Naive B cell (primary cell): Measurements from ENCODE around the gene PTGER1. TPM values are rescaled to one million over a fixed set of nuclear protein-coding genes. Genes with fewer than 3 reads are reported as not detected.
"Not testable (repeated sequence)": the region's sequence is repeated elsewhere in the genome, so short reads cannot be mapped to it uniquely, and the experiment has no call there.

Experiments used
- ATAC-seq, 2 donors: fragments of 150-1000 bp; cut with Tn5 transposase; 2 replicates each; pipeline ENCODE4 v1.10.0; 2021; ENCODE audit warnings: low read depth in 2 of 2, mild to moderate bottlenecking in 2 of 2, moderate library complexity in 2 of 2
- DNase-seq: peaks from one replicate; pipeline ENCODE4 v3.0.0; 2022
- H3K27ac Mint-ChIP-seq, 6 donors: one replicate each; pipeline ENCODE4 v1.8.0; 2020 to 2022; ENCODE audit warnings: mild to moderate bottlenecking in 6 of 6, mixed read lengths in 6 of 6, moderate library complexity in 5 of 6, inconsistent platforms in 2 of 6
- H3K27me3 Mint-ChIP-seq, 3 donors: one replicate each; pipeline ENCODE4 v1.8.0; 2021 to 2022; ENCODE audit warnings: mixed read lengths in 3 of 3, mild to moderate bottlenecking in 1 of 3
- H3K36me3 Mint-ChIP-seq, 2 donors: one replicate each; pipeline ENCODE4 v1.8.0; 2020 to 2022; ENCODE audit warnings: mixed read lengths in 2 of 2, inconsistent platforms in 1 of 2, mild to moderate bottlenecking in 1 of 2
- H3K4me1 Mint-ChIP-seq, 3 donors: one replicate each; pipeline ENCODE4 v1.8.0; 2020 to 2022; ENCODE audit warnings: mixed read lengths in 3 of 3, inconsistent platforms in 1 of 3, mild to moderate bottlenecking in 1 of 3, moderate library complexity in 1 of 3
- H3K4me3 Mint-ChIP-seq, 8 donors: one replicate each; pipeline ENCODE4 v1.8.0; 2020 to 2022; ENCODE audit warnings: mild to moderate bottlenecking in 8 of 8, mixed read lengths in 8 of 8, moderate library complexity in 8 of 8, inconsistent platforms in 2 of 8
- H3K9me3 Mint-ChIP-seq, 7 donors: one replicate each; pipeline ENCODE4 v1.8.0; 2020 to 2022; ENCODE audit warnings: mixed read lengths in 7 of 7, mild to moderate bottlenecking in 5 of 7, inconsistent platforms in 2 of 7, moderate library complexity in 1 of 7
- polyA plus RNA-seq, 6 donors: library from polyadenylated mRNA; unstranded; fragments of 300-500 nt; fragmentation: Illumina TruSeq; gene quantifications; one replicate each; pipeline ENCODE4 v1.2.3, GENCODE V29; 2021; ENCODE audit warnings: low read depth in 6 of 6

Gene PTGER1
- polyA plus RNA-seq, 6 donors from 2014 or later, result not detected

GRCh38 chr19:14462401-14462800 lies 12.8 kb downstream of the PTGER1 start:
- H3K9me3 Mint-ChIP-seq, H3K27ac Mint-ChIP-seq: not testable (repeated sequence)

GRCh38 chr19:14460935-14461334 lies 14.2 kb downstream of the PTGER1 start:
- peak overlapping the region in 1 of 6 donors; percentile 5 for H3K27ac Mint-ChIP-seq
- H3K9me3 Mint-ChIP-seq, result no peaks in the 10 kb centered on the region
- H3K27me3 Mint-ChIP-seq, result no peaks in the 10 kb centered on the region
- H3K4me3 Mint-ChIP-seq, result no peak overlapping the region
- ATAC-seq (no peak), DNase-seq (no peak)
- H3K36me3 Mint-ChIP-seq, result peaks cover 0 to 14% of the 10 kb centered on the region in 2 donors
- peaks cover 0 to 5% (median 0%) of the 10 kb centered on the region in 3 donors for H3K4me1 Mint-ChIP-seq

More at GRCh38 chr19:14462401-14462800, 12.8 kb downstream of the PTGER1 start:
- H3K36me3 Mint-ChIP-seq, result peaks cover 0 to 11% of the 10 kb centered on the region in 2 donors
- not testable (repeated sequence) for H3K27me3 Mint-ChIP-seq, H3K4me3 Mint-ChIP-seq, ATAC-seq, H3K4me1 Mint-ChIP-seq, DNase-seq

GRCh38 chr19:14459703-14460102 lies 15.5 kb downstream of the PTGER1 start:
- H3K36me3 Mint-ChIP-seq, result peaks cover 0 to 19% of the 10 kb centered on the region in 2 donors
- no peak for DNase-seq
- peaks cover 0 to 5% (median 0%) of the 10 kb centered on the region in 3 donors for H3K4me1 Mint-ChIP-seq
- H3K9me3 Mint-ChIP-seq, result no peaks in the 10 kb centered on the region
- no peak overlapping the region for H3K4me3 Mint-ChIP-seq
- peak overlapping the region in 2 of 6 donors; percentile 13 to 69 for H3K27ac Mint-ChIP-seq
- H3K27me3 Mint-ChIP-seq, result no peaks in the 10 kb centered on the region
- peak; percentile 27 to 35 for ATAC-seq

- not testable (repeated sequence) for H3K27me3 Mint-ChIP-seq, H3K4me3 Mint-ChIP-seq, DNase-seq, H3K9me3 Mint-ChIP-seq, H3K27ac Mint-ChIP-seq, ATAC-seq
- Mint-ChIP-seq H3K36me3 (peaks cover 16 to 31% of the 10 kb centered on the region in 2 donors), H3K4me1 (peaks cover 7 to 17% (median 12%) of the 10 kb centered on the region in 3 donors)
Measured at GRCh38 chr19:14452303-14452702, 22.9 kb downstream of the PTGER1 start.

GRCh38 chr19:14450876-14451275 lies 24.3 kb downstream of the PTGER1 start:
- Mint-ChIP-seq H3K4me3 (no peak overlapping the region), H3K9me3 (peaks cover 0 to 1% (median 0%) of the 10 kb centered on the region in 7 donors), H3K27me3 (no peaks in the 10 kb centered on the region), H3K27ac (peak overlapping the region in 1 of 6 donors; percentile 47), H3K36me3 (peaks cover 21 to 35% of the 10 kb centered on the region in 2 donors), H3K4me1 (peaks cover 8 to 17% (median 12%) of the 10 kb centered on the region in 3 donors)
- ATAC-seq (no peak), DNase-seq (no peak)

GRCh38 chr19:14450168-14450874 lies 24.8 kb downstream of the PTGER1 start:
- Mint-ChIP-seq H3K27me3 (no peaks in the 10 kb centered on the region), H3K36me3 (peaks cover 21 to 31% of the 10 kb centered on the region in 2 donors), H3K9me3 (peaks cover 0 to 1% (median 0%) of the 10 kb centered on the region in 7 donors), H3K4me1 (peaks cover 8 to 17% (median 12%) of the 10 kb centered on the region in 3 donors), H3K27ac (no peak overlapping the region), H3K4me3 (no peak overlapping the region)
- peak; percentile 65 to 83 for ATAC-seq
- DNase-seq, result no peak

- peak overlapping the region in 1 of 6 donors; percentile 35 for H3K27ac Mint-ChIP-seq
- H3K27me3 Mint-ChIP-seq, result no peaks in the 10 kb centered on the region
- H3K4me1 Mint-ChIP-seq, result peaks cover 11 to 21% (median 18%) of the 10 kb centered on the region in 3 donors
- ATAC-seq (no peak), DNase-seq (no peak)
- H3K4me3 Mint-ChIP-seq, result no peak overlapping the region
- H3K36me3 Mint-ChIP-seq, result peaks cover 25 to 37% of the 10 kb centered on the region in 2 donors
- peaks cover 0 to 1% (median 0%) of the 10 kb centered on the region in 7 donors for H3K9me3 Mint-ChIP-seq
Measured at GRCh38 chr19:14449321-14449720, 25.8 kb downstream of the PTGER1 start.

- Mint-ChIP-seq H3K4me1 (peaks cover 11 to 27% (median 23%) of the 10 kb centered on the region in 3 donors), H3K9me3 (peaks cover 0 to 1% (median 0%) of the 10 kb centered on the region in 7 donors), H3K27ac (no peak overlapping the region), H3K4me3 (peak overlapping the region in 1 of 8 donors; percentile 40), H3K36me3 (peaks cover 26 to 42% of the 10 kb centered on the region in 2 donors), H3K27me3 (no peaks in the 10 kb centered on the region)
- DNase-seq (no peak), ATAC-seq (no peak)
Measured at GRCh38 chr19:14446336-14447036, 28.7 kb downstream of the PTGER1 start.

GRCh38 chr19:14443632-14444216 lies 31.4 kb downstream of the PTGER1 start:
- H3K9me3 Mint-ChIP-seq, result peaks cover 0 to 1% (median 0%) of the 10 kb centered on the region in 7 donors
- ATAC-seq, result no peak
- H3K4me3 Mint-ChIP-seq, result no peak overlapping the region
- no peaks in the 10 kb centered on the region for H3K27me3 Mint-ChIP-seq
- H3K36me3 Mint-ChIP-seq, result peaks cover 15 to 22% of the 10 kb centered on the region in 2 donors
- H3K4me1 Mint-ChIP-seq, result peaks cover 25 to 39% (median 26%) of the 10 kb centered on the region in 3 donors
- H3K27ac Mint-ChIP-seq, result no peak overlapping the region
- DNase-seq, result no peak

GRCh38 chr19:14442891-14443631 lies 32.1 kb downstream of the PTGER1 start:
- Mint-ChIP-seq H3K36me3 (peaks cover 11 to 21% of the 10 kb centered on the region in 2 donors), H3K4me1 (peaks cover 26 to 39% (median 27%) of the 10 kb centered on the region in 3 donors), H3K9me3 (peaks cover 0 to 1% (median 0%) of the 10 kb centered on the region in 7 donors), H3K4me3 (peak overlapping the region in 3 of 8 donors; percentile 15 to 49 (median 25)), H3K27ac (peak overlapping the region in 1 of 6 donors; percentile 84), H3K27me3 (no peaks in the 10 kb centered on the region)
- ATAC-seq (no peak), DNase-seq (no peak)

GRCh38 chr19:14441041-14441938 lies 33.9 kb downstream of the PTGER1 start:
- peaks cover 26 to 39% (median 33%) of the 10 kb centered on the region in 3 donors for H3K4me1 Mint-ChIP-seq
- no peak for ATAC-seq

GRCh38 chr19:14440049-14440448 lies 35.1 kb downstream of the PTGER1 start:
- H3K4me3 Mint-ChIP-seq, result peak overlapping the region; percentile 91 to 96 (median 95)
- H3K9me3 Mint-ChIP-seq, result no peaks in the 10 kb centered on the region
- H3K4me1 Mint-ChIP-seq, result peaks cover 26 to 44% (median 42%) of the 10 kb centered on the region in 3 donors
- peak overlapping the region; percentile 88 to 95 (median 90) for H3K27ac Mint-ChIP-seq
- DNase-seq, result peak; percentile 79
- peak; percentile 100 for ATAC-seq
- H3K27me3 Mint-ChIP-seq, result no peaks in the 10 kb centered on the region
- peaks cover 5 to 13% of the 10 kb centered on the region in 2 donors for H3K36me3 Mint-ChIP-seq

More at GRCh38 chr19:14441041-14441938, 33.9 kb downstream of the PTGER1 start:
- Mint-ChIP-seq H3K27me3 (no peaks in the 10 kb centered on the region), H3K9me3 (no peaks in the 10 kb centered on the region), H3K27ac (peak overlapping the region in 2 of 6 donors; percentile 1 to 49), H3K36me3 (peaks cover 5 to 14% of the 10 kb centered on the region in 2 donors), H3K4me3 (peak overlapping the region in 7 of 8 donors; percentile 27 to 96 (median 92))
- no peak for DNase-seq
